Amniotic epithelial cell (primary cell): ENCODE results near the gene TBC1D1.

Experiments
- DNase-seq: peaks from one replicate; pipeline ENCODE4 v3.0.0-alpha.2; 2010; ENCODE audit warnings: low read depth

TBC1D1 gene

DNA sequence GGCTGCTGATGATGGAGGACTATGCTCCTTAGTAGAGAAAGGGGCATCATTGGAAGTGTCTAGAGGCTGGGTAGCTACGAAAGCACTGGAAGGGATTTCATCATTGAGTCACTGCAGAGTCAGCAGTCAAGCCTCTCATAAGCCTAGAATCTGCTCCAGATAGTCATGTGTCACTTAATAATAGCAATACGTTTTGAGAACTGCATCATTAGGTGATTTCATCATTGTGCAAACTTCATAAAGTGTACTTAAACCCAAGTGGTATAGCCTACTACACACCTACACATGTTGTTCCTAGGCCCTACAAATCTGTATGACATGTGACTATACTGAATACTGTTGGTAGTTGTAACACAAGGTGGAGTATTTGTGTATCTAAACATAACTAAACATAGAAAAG, 234.9 kb downstream of the TBC1D1 start:
- peak; percentile 62 for DNase-seq

DNA sequence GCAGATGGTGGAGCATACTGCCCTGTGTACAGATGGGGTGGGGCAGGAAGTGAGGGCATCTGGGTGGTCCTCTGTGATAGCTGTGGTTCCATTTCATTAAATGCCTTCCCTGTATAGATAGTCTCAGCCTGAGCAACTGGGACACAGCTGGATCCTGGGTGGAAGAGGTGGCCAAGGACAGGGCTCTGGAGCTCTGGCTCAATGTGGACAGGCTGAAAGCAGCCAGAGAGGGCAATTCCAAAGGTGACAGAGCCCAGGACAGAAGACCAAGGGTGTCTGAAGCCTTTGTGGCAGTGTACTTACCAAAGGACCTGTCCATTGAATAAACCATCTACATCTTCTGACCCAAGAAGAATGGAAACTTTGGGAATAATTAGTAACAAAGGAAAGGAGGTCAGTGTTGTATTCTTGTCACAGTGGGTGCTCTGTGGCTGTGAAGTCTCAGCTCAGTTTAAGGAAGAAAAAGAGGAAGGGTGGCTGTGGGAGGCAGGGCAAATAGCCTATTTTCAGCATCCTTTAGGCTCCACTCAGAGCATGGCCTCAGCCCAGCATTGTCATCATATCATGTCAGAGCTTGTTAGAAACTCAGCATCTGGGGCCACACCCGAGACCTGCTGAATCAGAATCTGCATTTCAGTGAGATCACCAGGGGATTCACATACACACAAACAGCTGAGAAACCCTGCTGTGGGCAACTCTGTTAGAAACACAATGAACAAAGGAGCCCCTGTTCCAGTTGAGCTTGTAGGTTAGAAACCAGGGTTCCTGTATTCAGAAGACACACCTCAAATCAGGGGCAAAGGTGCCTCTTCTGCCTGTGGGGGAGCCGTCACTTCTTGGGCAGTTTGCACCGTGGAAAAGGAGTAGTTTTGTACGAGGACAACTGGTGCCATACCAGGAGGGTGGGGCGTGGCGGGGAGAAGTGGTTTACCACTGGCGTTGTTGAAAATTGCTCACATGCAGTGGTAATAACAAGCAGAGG, 237.9 kb downstream of the TBC1D1 start:
- no peak for DNase-seq

GRCh38 chr4:38129460-38130227, 238.8 kb downstream of the TBC1D1 start:
- no peak for DNase-seq

DNA sequence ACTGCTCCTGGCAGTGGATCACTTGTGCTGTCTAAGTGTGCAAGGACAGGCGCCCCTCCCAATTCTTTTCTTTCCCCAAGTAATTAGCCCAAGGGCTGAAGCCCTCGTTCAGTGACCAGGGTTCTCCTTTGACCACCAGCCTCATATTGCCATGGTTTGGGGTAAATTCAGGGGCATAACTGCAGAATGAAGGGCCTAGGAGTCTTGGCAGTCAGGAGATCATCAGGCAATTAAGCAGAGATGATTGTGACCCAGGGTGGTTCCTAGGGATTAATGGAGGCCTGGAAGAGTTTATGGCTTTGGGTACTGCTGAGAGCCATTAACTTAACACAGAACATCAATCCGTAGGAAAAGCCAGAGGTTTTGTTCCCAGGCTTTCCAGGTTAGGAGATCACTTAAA, 240.0 kb downstream of the TBC1D1 start:
- no peak for DNase-seq

DNA sequence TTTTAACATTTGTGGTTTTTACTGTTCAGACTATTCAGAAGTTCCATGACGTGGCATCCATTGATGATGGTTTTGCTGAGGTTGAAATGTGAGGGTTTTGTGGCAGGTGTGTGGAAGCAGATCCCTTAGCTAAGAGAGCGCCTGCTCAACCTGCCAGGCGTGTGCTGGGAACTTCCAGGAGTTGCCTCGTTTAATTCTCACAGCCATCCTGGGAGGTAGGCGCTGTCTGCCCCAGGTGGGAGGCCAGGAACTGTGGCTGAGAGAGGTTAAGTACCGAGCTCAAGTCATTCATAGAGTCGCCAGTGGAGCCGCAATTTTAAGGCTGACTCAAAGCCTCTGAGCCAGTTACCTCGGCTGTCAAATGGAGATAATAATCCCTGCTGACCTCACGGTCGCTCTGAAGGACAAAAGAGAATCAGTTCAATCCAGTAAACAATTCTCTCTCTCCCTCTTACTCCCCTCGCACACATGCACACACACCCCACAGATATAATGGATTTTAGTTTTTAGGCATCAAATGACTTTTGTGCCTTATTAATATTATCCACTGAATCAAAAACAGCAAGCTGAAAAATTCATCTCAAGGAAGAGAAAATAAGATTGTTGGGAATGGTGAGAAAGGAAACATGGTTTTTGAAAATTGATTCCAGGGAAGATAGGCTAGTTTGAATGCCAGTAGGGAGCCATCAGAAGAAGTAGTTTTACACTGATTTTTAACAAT, 240.6 kb downstream of the TBC1D1 start:
- peak; percentile 45 for DNase-seq

DNA sequence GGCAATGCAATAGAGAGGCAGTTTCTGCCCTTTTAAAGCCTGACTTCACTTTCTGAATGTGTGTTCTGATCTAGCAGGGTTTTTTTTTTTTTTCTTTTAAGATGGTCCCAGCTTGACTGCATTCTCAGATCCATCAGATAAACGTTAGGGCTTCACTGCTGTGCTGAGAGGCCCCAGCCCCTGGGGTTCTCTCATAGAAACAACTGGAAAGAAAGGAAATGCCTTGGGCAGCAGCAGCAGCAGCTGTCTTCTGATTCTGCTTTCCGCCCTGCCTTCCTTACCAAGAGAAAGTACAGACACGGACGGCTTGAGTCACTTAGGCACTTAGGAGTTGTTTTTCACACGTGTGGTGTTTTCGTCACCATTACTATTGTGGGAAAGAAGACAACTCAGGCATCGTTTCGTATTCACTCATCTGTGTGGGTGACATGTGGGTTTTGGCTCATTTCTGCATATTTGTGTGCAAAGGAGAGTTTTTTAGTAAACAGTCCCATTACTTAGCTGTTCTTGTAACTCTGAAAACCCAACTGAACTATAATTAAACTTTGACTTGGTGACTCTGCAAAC, 241.3 kb downstream of the TBC1D1 start:
- DNase-seq: peak; percentile 99

DNA sequence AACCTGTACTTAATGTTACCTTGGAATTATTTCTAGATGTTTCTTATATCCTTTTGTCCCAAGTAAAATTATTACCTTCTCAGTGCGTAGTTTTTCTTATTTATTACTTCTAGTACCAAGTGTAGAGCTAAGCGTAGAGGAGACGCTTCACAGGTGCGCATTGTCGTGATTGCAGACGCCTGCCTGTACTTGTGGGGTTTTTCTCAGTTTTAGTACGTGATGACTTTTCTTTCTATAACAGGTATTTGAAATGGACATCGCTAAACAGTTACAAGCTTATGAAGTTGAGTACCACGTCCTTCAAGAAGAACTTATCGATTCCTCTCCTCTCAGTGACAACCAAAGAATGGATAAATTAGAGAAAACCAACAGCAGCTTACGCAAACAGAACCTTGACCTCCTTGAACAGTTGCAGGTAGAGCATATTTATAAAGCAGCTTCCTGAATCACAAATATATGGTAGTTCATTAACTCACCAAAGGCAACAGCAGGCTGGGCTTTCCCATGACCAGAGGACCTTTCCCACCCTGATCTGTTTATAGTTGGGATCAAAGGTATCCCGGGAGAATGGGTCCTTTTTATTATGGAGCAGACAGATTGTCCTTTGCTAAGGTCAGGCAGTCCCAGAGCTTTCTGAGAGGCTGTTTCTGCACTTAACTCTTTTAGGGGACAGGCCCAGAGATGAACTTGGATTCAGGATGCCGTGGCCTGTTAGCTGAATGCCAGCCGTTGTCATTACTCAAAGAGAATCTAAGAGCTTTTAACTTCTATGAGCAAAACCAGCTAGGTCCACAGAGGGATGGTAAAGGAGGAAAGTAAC, 242.2 kb downstream of the TBC1D1 start:
- no peak for DNase-seq

GRCh38 chr4:38133711-38134480, 243.0 kb downstream of the TBC1D1 start:
- DNase-seq: peak; percentile 63

GRCh38 chr4:38135201-38135600, 244.3 kb downstream of the TBC1D1 start:
- no peak for DNase-seq

DNA sequence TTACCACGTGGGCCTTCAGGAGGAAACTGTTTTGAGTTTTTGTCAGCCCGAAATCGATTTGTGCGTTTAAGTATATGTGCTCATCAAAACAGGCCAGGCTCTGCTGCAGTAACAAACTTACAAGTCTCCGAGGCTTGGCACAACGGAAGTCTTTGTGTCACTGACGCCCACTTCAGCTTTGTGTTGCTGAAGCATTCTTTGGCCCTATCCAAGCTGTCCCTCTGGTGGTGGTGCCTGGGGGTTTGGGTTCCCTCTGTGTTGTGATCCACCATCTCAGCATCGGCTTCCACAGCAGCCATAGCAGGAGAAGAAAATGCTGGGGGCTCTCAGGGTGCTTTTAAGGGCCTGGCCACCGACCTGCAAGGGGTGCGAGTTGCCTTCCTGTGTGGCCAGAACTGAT, 245.7 kb downstream of the TBC1D1 start:
- no peak for DNase-seq

DNA sequence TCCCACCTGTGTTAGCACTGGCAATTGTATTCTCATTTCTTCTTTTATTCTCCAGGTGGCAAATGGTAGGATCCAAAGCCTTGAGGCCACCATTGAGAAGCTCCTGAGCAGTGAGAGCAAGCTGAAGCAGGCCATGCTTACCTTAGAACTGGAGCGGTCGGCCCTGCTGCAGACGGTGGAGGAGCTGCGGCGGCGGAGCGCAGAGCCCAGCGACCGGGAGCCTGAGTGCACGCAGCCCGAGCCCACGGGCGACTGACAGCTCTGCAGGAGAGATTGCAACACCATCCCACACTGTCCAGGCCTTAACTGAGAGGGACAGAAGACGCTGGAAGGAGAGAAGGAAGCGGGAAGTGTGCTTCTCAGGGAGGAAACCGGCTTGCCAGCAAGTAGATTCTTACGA, 246.2 kb downstream of the TBC1D1 start:
- no peak for DNase-seq

DNA sequence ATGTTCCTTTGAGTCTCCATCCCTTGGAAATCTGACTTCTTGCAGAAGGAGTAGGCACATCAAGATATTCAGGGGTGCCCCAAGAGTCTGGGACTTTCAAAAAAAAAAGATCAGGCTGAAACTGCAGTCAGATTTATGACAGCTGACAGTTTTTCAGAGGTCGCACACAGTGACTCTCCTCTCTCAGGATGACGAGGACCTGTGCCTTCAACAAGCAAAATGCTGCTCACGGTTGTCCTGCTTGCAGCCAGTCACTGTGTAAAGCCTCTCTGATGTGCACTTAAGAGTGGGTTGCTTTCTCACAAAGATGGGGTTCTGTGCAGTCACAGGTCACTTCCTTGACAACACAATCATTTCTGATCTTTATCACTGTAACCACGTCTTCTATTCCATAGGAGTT, 247.5 kb downstream of the TBC1D1 start:
- no peak for DNase-seq

- no peak for DNase-seq
These were observed 248.3 kb downstream of the TBC1D1 start for GRCh38 chr4:38139187-38139586.

DNA sequence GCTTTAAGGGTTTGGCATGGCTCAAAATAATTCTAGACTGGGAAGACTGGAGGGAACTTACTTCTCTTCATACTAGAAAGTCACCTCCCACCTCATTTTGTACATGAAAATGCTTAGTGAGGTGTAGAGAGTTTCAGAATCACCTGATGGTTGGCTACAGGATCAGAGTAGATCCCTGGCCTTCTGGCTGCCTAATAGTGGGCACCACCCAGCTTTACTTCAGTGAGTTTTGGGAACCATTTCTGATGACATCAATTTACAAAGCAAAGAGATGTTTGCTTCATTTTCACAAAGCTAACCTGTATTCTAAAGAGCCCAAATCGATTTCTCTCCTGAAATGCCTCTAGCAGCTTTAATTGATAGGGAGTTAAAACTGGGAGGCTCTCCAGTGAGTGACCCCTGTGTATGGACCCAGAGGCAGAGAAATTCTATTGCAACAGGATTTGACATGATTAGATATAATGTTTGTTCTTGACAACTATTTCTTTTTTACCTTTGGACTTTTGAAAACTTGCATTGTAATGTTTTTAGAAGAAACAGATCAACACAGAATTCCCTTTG, 249.8 kb downstream of the TBC1D1 start:
- no peak for DNase-seq

DNA sequence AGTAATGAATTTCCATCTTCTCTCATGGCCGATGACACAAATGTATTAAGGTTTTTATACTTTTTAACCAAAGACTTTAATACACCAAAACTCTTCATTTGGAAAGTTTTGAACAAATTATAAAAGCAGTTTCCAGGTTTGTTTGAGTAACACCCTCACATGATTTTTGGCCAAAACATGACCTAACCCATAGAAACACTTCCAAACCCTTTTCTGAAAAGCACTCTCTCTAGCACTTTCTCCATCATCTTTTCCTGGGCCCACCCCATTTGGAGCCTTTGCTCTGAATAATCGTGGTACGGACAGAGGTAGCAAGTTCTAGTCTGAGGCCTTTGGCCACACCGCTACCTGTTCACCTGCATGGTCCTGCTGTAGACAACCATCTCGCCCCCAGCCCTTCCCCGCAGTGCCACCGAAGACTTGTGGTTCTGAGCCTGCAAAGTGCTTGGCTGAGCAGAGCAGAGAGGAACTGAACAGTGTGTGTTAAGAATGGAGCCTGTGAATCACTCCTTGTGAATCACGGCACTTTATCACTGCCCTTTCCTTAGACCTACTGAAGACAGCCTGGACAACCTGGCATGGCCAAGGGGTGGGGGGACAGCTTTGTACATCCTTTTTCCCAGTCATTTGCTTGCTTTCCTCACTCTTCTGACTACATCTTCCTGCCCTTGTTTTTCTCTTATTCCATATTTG, 251.1 kb downstream of the TBC1D1 start:
- peak; percentile 91 for DNase-seq

GRCh38 chr4:38144031-38144430, 253.1 kb downstream of the TBC1D1 start:
- no peak for DNase-seq

- DNase-seq: peak; percentile 67
These were observed 254.3 kb downstream of the TBC1D1 start for GRCh38 chr4:38145033-38145678.

- peak; percentile 98 for DNase-seq
These were observed 254.9 kb downstream of the TBC1D1 start for GRCh38 chr4:38145741-38146140.

- DNase-seq: no peak
These were observed 255.5 kb downstream of the TBC1D1 start for GRCh38 chr4:38146383-38146782.
